DOHH2 (cell line): ENCODE data around the gene NLGN2.

ENCODE experiments used
- H3F3A ChIP-seq: fragments of 200-600 bp; sonication (generic), shearing (Covaris generic); 2 replicates; pipeline ENCODE4 v1.6.0; 2016; ENCODE audit warnings: antibody characterized with exemption, mild to moderate bottlenecking; ENCODE audit not compliant: control insufficient read depth, insufficient read depth
- H3K27ac ChIP-seq: fragments of 200-600 bp; sonication (generic); 2 replicates; pipeline ENCODE4 v1.5.1; 2014; ENCODE audit warnings: low read depth, mild to moderate bottlenecking, low read length, moderate library complexity
- H3K27me3 ChIP-seq: fragments of 200-600 bp; sonication (generic); 2 replicates; pipeline ENCODE4 v1.6.1; 2014; ENCODE audit warnings: mild to moderate bottlenecking, low read length, mixed read lengths; ENCODE audit not compliant: control insufficient read depth
- H3K36me3 ChIP-seq: fragments of 200-600 bp; sonication (generic); 2 replicates; pipeline ENCODE4 v1.6.1; 2014; ENCODE audit warnings: mild to moderate bottlenecking, low read length, moderate library complexity, mixed read lengths; ENCODE audit not compliant: control insufficient read depth
- H3K4me1 ChIP-seq: fragments of 200-600 bp; sonication (generic); 2 replicates; pipeline ENCODE4 v1.6.1; 2014; ENCODE audit warnings: mild to moderate bottlenecking, low read length, mixed read lengths; ENCODE audit not compliant: control insufficient read depth
- H3K4me2 ChIP-seq: fragments of 200-600 bp; sonication (generic); 2 replicates; pipeline ENCODE4 v1.6.0; 2014; ENCODE audit warnings: mild to moderate bottlenecking, low read length, moderate library complexity
- H3K4me3 ChIP-seq: fragments of 200-600 bp; sonication (generic); 2 replicates; pipeline ENCODE4 v1.5.1; 2014; ENCODE audit warnings: mild to moderate bottlenecking, low read length, mixed read lengths
- H3K79me2 ChIP-seq: fragments of 200-600 bp; sonication (generic); 2 replicates; pipeline ENCODE4 v1.6.1; 2014; ENCODE audit warnings: mild to moderate bottlenecking, low read length, mixed read lengths; ENCODE audit not compliant: control insufficient read depth
- H3K9me2 ChIP-seq: fragments of 200-600 bp; sonication (generic); replicated peaks from 2 replicates; pipeline ENCODE4 v1.6.1; 2014; ENCODE audit warnings: mild to moderate bottlenecking, low read length, mixed read lengths; ENCODE audit not compliant: control insufficient read depth
- H3K9me3 ChIP-seq: fragments of 200-600 bp; sonication (generic); 2 replicates; pipeline ENCODE4 v1.6.1; 2014; ENCODE audit warnings: antibody characterized with exemption, low read length, mixed read lengths; ENCODE audit not compliant: control insufficient read depth, insufficient read depth
- H4K20me1 ChIP-seq: fragments of 200-600 bp; sonication (generic); 2 replicates; pipeline ENCODE4 v1.6.0; 2014; ENCODE audit warnings: low read depth, mild to moderate bottlenecking, antibody characterized with exemption, low read length, moderate library complexity; ENCODE audit not compliant: control insufficient read depth, insufficient read depth
- CTCF ChIP-seq: fragments of 200-600 bp; sonication (generic); IDR thresholded peaks from one replicate; pipeline ENCODE4 v1.5.1; 2014; ENCODE audit warnings: antibody characterized with exemption, mild to moderate bottlenecking, low read depth, low read length; ENCODE audit not compliant: poor library complexity, severe bottlenecking
- EZH2phosphoT487 ChIP-seq: fragments of 200-600 bp; sonication (generic); IDR thresholded peaks from 2 replicates; pipeline ENCODE4 v1.6.1; 2017; ENCODE audit warnings: borderline replicate concordance, mild to moderate bottlenecking, antibody characterized with exemption, low read length, moderate library complexity, mixed read lengths

The NLGN2 gene

DNA sequence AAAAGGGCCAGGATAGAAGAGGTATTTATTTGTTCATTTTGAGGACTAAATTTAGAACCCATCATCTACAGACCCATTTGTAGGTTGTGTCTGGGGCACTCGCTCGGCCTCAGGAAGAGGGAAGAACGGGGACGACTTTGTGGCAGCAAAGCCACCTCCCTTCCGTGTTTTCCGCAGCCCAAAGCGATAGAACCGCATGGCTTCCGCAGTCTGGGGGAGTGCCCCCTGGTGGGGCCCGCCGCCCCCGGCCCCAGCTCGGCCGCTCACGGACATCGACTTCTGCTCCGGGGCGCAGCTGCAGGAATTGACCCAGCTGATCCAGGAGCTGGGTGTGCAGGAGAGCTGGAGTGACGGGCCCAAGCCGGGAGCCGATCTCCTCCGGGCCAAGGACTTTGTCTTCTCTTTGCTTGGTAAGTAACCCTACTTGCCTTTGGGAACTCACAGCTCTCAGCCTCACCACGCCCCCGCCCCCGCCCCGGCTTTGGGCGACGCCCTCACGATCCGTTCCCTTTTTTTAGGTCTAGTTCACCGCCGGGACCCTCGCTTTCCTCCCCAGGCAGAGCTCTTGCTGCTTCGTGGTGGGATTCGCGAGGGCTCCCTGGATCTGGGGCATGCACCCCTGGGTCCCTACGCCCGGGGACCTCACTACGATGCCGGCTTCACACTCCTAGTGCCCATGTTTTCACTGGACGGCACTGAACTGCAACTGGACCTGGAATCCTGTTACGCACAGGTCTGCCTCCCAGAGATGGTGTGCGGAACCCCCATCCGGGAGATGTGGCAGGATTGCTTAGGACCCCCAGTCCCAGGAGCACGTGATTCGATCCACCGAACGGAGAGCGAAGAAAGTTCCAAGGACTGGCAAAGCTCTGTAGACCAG is 28.3 kb downstream of the NLGN2 start:
- H3K9me2 ChIP-seq, result no peaks in the 10 kb centered on the region
- peak overlapping the region; percentile 94 for H3K4me2 ChIP-seq
- H3K9me3 ChIP-seq, result no peaks in the 10 kb centered on the region
- H3K27ac ChIP-seq, result peak overlapping the region; percentile 65
- TF ChIP-seq EZH2phosphoT487 (no peak), CTCF (peak; percentile 71)
- peak overlapping the region; percentile 80 for H3K4me3 ChIP-seq
- H3K27me3 ChIP-seq, result peaks cover 29% of the 10 kb centered on the region
- no peaks in the 10 kb centered on the region for H3F3A ChIP-seq
- H3K36me3 ChIP-seq, result no peaks in the 10 kb centered on the region
- H4K20me1 ChIP-seq, result 0 out of 2 replicates have a peak, but pooled peaks cover 5% of the 10 kb centered on the region
- H3K4me1 ChIP-seq, result peaks cover 50% of the 10 kb centered on the region
- peaks cover 10% of the 10 kb centered on the region for H3K79me2 ChIP-seq

GRCh38 chr17:7436556-7437368 is 29.1 kb downstream of the NLGN2 start:
- H3K4me1 ChIP-seq, result peaks cover 51% of the 10 kb centered on the region
- H3K9me3 ChIP-seq, result no peaks in the 10 kb centered on the region
- H4K20me1 ChIP-seq, result 0 out of 2 replicates have a peak, but pooled peaks cover 5% of the 10 kb centered on the region
- no peak overlapping the region for H3K27ac ChIP-seq
- no peaks in the 10 kb centered on the region for H3K36me3 ChIP-seq
- H3K9me2 ChIP-seq, result no peaks in the 10 kb centered on the region
- peaks cover 35% of the 10 kb centered on the region for H3K27me3 ChIP-seq
- peak overlapping the region; percentile 80 for H3K4me3 ChIP-seq
- no peak for TF ChIP-seq EZH2phosphoT487
- TF ChIP-seq CTCF, result peak; percentile 75
- H3F3A ChIP-seq, result no peaks in the 10 kb centered on the region
- peaks cover 10% of the 10 kb centered on the region for H3K79me2 ChIP-seq
- H3K4me2 ChIP-seq, result peak overlapping the region; percentile 94

DNA sequence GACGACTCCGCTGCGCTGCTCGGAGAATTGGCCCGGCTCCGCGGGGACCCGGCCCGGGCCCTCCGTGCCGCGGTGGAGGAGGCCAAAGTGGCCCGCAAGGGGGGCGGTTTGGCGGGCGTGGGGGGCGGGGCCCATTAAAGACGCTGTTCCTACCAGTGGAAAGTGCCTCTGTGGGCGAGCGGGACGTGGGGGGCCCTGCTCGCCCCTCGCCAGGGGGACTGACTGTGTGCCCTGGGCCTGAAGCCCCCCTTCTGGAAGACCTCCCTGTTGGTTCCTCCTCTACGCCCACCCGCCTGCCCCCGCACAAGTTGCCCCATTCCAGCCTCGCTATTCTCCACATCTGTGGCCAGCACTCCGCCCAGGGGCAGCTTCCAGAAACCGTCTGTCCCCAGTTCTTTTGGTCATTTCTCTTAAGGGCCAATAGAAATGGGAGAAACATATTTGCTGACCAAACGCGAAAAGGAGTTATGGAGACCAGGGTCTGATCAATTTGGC is 29.8 kb downstream of the NLGN2 start:
- H3K27me3 ChIP-seq, result peaks cover 35% of the 10 kb centered on the region
- H3K79me2 ChIP-seq, result peaks cover 10% of the 10 kb centered on the region
- H3K27ac ChIP-seq, result no peak overlapping the region
- H3F3A ChIP-seq, result no peaks in the 10 kb centered on the region
- TF ChIP-seq EZH2phosphoT487, result no peak
- TF ChIP-seq CTCF, result no peak
- peaks cover 51% of the 10 kb centered on the region for H3K4me1 ChIP-seq
- peak overlapping the region; percentile 23 for H3K4me3 ChIP-seq
- H3K9me2 ChIP-seq, result no peaks in the 10 kb centered on the region
- H4K20me1 ChIP-seq, result 0 out of 2 replicates have a peak, but pooled peaks cover 5% of the 10 kb centered on the region
- H3K4me2 ChIP-seq, result peak overlapping the region; percentile 94
- no peaks in the 10 kb centered on the region for H3K36me3 ChIP-seq
- no peaks in the 10 kb centered on the region for H3K9me3 ChIP-seq
